AG04449 (cell line): ENCODE results near the gene ERVK3-1.

Source experiments
- CTCF ChIA-PET: fragments of 350-600 bp; formaldehyde crosslinking; extraction: SDS; loops from one replicate; lab custom pipeline; 2021; ENCODE audit warnings: antibody characterized with exemption; lab: Yijun Ruan, JAX
- POLR2A ChIA-PET: fragments of 400-600, 350-600 bp; formaldehyde crosslinking; extraction: SDS; loops from one replicate; lab custom pipeline; 2020; ENCODE audit warnings: antibody characterized with exemption, inconsistent platforms; lab: Yijun Ruan, JAX
- DNase-seq: peaks from one replicate; pipeline ENCODE4 v3.0.0-alpha.2; 2010; ENCODE audit warnings: low read depth, low spot score
- H3K4me3 ChIP-seq: 2 replicates; pipeline ENCODE4 v1.5.1; 2011; ENCODE audit warnings: low read depth, mild to moderate bottlenecking, control low read depth, low read length
- TF ChIP-seq, protein P1 (sequence below): IDR thresholded peaks from one replicate; pipeline ENCODE4 v1.5.1; 2011; ENCODE audit warnings: mild to moderate bottlenecking, moderate library complexity, low read length, control low read depth, inconsistent platforms; ENCODE audit not compliant: insufficient read depth; ENCODE audit errors: missing control alignments

Gene ERVK3-1

DNA sequence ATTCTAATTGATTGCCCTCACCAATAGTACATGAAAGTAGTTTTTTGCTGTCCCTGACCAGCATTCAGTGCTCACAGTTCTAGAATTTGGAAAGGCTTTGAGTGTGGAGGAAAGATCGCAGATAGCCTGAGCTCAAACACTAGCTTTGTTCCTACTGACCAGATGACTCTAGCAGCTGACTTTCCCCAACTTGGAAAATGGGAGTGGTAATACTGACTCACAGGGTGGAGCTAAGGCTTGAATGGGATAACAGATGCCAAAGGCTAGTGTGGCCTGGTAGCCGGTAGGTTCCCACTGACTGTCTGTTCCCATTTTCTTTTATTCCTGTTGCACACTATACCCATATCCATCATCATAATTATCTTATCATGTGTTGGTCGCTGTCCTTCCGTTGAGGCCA is 25.3 kb downstream of the ERVK3-1 start:
- TF ChIP-seq, protein P1, sequence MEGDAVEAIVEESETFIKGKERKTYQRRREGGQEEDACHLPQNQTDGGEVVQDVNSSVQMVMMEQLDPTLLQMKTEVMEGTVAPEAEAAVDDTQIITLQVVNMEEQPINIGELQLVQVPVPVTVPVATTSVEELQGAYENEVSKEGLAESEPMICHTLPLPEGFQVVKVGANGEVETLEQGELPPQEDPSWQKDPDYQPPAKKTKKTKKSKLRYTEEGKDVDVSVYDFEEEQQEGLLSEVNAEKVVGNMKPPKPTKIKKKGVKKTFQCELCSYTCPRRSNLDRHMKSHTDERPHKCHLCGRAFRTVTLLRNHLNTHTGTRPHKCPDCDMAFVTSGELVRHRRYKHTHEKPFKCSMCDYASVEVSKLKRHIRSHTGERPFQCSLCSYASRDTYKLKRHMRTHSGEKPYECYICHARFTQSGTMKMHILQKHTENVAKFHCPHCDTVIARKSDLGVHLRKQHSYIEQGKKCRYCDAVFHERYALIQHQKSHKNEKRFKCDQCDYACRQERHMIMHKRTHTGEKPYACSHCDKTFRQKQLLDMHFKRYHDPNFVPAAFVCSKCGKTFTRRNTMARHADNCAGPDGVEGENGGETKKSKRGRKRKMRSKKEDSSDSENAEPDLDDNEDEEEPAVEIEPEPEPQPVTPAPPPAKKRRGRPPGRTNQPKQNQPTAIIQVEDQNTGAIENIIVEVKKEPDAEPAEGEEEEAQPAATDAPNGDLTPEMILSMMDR, result no peak
- CTCF ChIA-PET, result no interaction called here
- H3K4me3 ChIP-seq, result no peak overlapping the region
- POLR2A ChIA-PET, result interaction anchor here (0.6 to 1.2 kb wide), 2 partner anchors 17 to 40 kb away, joined by 4 to 9 read pairs; no protein-coding TSS in a partner anchor
- no peak for DNase-seq

DNA sequence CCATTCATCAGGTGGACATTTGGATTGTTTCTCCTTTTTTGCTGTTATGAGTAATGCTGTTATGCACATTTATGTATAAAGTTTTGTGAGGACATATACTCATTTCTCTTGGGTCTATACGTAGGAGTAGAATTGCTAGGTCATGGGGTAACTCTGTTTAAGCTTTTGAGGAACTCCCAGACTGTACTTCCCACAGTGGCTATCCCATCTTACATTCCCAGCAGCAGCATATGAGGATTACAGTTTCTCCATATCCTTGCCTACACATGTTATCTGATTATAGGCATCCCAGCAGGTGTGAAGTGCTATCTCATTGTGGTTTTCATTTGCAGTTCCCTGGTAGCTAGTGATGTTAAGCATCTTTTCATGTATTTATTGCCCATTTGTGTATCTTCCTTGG is 27.5 kb downstream of the ERVK3-1 start:
- CTCF ChIA-PET, result no interaction called here
- TF ChIP-seq, protein P1, result no peak
- H3K4me3 ChIP-seq, result no peak overlapping the region
- POLR2A ChIA-PET, result no interaction called here
- DNase-seq, result no peak

DNA sequence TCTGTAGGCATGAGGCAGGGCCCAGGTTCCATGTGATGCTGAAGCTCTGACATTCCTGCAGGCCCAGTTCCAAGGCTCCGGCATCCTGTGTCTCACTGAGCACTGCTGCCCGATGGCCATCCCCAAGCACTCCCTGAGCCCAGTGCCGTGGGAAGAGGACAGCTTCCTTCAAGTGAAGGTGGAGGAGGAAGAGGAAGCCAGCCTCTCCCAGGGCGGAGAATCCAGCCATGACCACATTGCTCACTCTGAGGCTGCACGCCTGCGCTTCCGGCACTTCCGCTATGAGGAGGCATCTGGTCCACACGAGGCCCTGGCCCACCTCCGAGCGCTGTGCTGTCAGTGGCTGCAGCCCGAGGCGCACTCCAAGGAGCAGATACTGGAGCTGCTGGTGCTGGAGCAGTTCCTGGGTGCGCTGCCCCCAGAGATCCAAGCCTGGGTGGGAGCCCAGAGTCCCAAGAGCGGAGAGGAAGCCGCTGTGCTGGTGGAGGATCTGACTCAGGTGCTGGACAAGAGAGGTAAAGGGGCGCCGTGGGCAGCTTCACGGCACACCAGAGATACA is 29.6 kb downstream of the ERVK3-1 start:
- TF ChIP-seq, protein P1, result no peak
- no peak for DNase-seq
- no peak overlapping the region for H3K4me3 ChIP-seq
- ChIA-PET POLR2A (interaction anchor here (1.0 to 1.2 kb wide), 2 partner anchors 11 to 12 kb away, joined by 3 to 6 read pairs; no protein-coding TSS in a partner anchor), CTCF (no interaction called here)

DNA sequence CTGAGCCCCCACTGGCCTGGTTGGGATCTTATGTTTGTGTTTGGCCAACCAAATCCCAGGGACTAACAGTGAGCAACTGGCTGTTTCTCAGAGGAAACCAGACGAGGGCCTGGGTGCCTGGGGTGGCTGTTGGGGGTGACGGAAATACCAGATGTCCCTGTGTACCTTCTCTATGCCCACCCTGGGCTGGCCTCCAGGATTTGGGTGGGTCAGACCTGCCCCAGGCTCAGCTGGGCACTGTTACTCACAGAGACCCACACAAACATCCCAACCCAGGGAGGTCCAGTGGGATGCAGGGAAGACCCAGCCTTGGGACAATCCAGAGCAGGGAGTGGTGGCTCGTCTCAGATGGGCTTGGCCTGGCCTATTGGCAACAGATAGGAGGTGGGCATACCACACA is 30.5 kb downstream of the ERVK3-1 start:
- ChIA-PET POLR2A (interaction anchor here (1.0 kb wide), 1 partner anchor 12 kb away, joined by 6 read pairs; no protein-coding TSS in a partner anchor), CTCF (interaction anchor here (1.2 kb wide), 1 partner anchor 9 kb away, joined by 3 read pairs; the partner anchor contains the start of gene ZSCAN22)
- DNase-seq, result no peak
- TF ChIP-seq, protein P1, result no peak
- H3K4me3 ChIP-seq, result no peak overlapping the region

DNA sequence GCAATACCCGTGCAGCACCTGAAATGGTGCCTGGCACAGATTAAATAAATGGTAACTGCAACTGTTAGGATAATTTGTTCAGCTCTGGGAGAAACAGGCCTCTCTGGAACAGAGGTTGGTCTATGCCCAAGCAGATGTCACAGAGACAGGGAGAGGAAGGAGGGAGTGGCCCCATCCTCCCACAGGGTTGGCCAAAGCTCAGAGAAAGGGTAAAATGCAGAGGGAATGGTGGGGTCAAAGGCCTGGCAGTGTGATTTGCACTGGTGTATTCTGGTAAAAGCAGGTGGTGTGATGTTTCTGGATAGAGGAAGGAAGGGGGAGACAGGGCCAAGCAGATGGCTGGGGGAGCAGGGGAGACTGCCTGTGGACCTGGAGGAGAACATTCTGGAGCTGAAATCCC is 31.0 kb downstream of the ERVK3-1 start:
- TF ChIP-seq, protein P1, result no peak
- POLR2A ChIA-PET, result no interaction called here
- no peak for DNase-seq
- CTCF ChIA-PET, result interaction anchor here (1.2 kb wide), 1 partner anchor 10 kb away, joined by 3 read pairs; the partner anchor contains the start of gene ZSCAN22
- H3K4me3 ChIP-seq, result no peak overlapping the region

DNA sequence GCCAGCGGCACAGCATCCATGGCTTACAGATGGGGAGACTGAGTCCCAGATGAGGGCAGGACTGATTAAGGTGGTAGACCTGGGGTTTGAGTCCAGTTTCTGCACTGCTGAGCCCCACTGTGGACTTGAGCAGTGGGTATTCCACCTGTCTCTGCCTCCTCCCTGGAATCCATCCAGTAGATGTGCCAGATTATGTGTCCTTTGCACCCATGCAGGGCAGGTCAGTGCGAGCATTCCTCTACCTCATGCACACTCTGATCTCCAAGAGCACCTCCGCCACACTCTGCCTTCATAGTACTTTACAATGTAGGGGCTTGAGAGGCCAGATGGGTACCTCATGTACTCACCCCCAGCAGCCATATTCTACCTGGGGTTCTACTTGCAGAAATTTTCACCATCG is 31.6 kb downstream of the ERVK3-1 start:
- TF ChIP-seq, protein P1, result no peak
- ChIA-PET CTCF (interaction anchor here (1.2 kb wide), 1 partner anchor 10 kb away, joined by 3 read pairs; the partner anchor contains the start of gene ZSCAN22), POLR2A (no interaction called here)
- DNase-seq, result no peak
- H3K4me3 ChIP-seq, result no peak overlapping the region
